HG03442 (cell line): ENCODE data around the gene ZNF524.
"Not testable (repeated sequence)": the region's sequence is repeated elsewhere in the genome, so short reads cannot be mapped to it uniquely, and the experiment has no call there.

ENCODE experiments used
- ATAC-seq: cut with Tn5 transposase; IDR thresholded peaks from one replicate; pipeline ENCODE4 v1.9.1; 2021; ENCODE audit warnings: mild to moderate bottlenecking, moderate library complexity; ENCODE audit not compliant: unreplicated experiment

ZNF524 gene

GRCh38 chr19:55581145-55581822, 18.8 kb upstream of the ZNF524 start:
- no peak for ATAC-seq

DNA sequence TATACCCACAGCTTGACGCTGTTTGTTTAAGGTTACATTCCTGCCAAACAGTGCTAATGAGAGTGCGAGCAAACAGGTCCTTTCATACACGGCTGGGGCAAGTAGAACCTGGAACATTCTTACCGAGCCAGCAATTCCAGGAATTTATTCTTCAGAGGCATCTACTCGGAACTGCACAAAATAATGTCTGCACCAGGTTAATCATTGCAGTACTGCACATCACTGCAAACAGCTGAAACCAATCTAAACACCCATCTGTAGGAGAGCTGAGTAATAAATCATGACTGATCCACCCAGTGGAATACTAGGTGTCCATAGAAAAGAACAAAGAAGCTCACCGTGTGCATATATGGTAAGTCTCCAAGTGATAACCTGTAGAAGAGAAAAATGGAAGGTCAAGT, 18.3 kb upstream of the ZNF524 start:
- no peak for ATAC-seq

GRCh38 chr19:55582284-55582683, 17.8 kb upstream of the ZNF524 start:
- ATAC-seq: not testable (repeated sequence)

- not testable (repeated sequence) for ATAC-seq
Measured at GRCh38 chr19:55583897-55584296, 16.2 kb upstream of the ZNF524 start.

- ATAC-seq: no peak
Measured at GRCh38 chr19:55584871-55585270, 15.2 kb upstream of the ZNF524 start.

DNA sequence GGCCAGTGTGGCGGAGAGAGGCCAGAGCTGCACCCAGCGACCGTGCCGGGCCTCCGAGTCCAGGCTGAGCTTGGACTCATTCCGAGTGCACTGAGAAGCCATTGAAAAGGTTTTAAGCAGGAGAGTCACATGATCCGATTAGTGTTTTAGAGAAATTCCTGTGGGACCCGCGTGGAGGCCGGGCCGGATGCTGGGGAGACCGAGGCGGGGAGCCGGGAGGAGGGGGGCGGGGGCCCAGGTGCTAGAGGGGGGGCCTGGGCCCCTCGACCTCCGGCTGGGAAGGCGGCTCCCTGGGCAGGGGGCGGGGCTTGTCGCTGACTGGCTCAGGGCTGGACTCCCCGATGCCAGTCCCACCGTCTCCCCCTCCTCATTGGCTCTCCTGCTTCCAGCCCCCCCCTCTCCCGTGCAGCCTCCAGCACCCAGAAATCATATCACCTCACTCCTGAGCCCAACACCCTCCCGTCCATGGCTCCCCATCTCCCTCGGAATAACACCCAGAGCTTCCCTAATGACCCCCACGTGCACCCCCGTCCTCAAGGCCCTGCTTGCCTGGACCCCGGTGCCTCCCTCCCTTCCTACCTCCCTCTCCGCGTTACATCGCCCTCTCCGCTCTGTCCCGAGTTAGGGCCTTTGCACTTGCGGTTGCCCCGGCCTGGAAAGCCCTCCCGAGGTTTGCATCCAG, 14.3 kb upstream of the ZNF524 start:
- no peak for ATAC-seq

- ATAC-seq: peak; percentile 92
Measured at GRCh38 chr19:55586976-55587668, 13.0 kb upstream of the ZNF524 start.

DNA sequence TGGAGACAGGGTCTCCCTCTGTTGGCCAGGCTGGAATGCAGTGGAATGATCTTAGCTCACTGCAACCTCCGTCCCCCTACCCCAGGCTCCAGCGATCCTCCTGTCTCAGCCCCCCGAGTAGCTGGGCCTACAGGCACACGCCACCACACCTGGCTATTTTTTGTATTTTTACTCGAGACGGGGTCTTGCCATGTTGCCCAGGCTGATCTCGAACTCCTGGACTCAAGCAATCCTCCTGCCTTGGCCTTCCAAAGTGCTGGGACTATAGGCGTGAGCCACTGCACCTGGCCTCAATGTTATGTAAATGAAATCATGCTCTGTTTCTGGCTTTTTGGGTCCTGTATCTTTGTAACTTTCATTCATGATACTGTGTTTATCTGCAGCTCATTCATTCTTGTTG, 11.3 kb upstream of the ZNF524 start:
- no peak for ATAC-seq

DNA sequence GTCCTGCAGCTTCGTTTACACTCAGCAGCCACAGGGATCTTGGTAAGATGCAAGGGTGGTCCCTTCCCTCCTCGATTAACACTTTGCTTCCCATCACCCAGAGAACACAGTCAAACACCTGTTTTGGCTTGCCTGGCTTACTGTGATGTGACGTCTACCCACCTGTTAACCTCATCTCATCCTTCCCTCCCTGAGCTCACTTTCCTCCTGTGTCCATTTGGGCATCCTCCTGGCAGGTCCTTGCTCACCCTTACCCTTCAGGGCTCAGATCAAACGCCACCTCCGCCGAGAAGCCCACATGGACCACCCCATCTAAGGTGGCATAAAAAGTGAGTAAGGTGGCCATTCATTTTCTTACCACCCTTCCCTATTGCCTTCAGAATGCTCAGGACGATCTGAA, 10.0 kb upstream of the ZNF524 start:
- ATAC-seq: no peak

DNA sequence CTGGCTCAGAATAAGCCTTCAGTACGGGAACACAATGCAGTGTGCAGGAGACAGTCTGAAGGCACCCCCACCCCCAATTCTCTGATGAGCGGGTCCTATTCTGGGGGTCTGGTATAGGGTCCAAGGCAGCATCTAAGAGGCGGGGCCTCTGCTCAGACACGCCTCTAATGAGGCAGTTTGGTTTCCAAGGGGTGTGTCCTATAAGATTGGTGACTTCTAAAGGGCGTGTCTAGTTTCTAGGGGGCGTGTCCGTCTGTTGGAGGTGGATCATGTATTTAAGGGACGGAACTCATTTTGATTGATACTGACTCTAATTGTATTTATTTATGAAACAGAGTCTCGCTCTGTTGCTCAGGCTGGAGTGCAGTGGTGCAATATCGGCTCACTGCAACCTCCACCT, 9.5 kb upstream of the ZNF524 start:
- ATAC-seq: no peak

DNA sequence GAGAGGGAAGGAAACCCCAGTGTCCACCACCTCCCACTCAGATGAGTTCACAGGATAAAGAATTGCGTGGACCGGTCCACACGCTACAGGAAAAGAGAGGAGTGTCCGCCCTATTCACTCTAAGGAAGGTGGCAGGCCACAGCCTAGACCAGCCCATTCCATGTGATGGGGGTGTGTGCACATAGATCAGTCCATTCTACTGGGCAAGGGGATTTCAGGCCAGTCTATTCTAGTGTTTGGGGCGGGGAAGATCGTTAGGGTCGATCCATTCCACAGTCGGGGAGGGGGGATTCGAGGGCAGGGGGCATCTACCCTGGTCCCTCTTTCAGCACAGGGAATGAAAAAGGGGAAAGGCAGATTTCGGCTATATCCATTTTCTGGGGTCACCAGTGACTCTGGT, 8.5 kb upstream of the ZNF524 start:
- no peak for ATAC-seq

GRCh38 chr19:55592391-55593090, 7.5 kb upstream of the ZNF524 start:
- ATAC-seq: no peak

GRCh38 chr19:55593096-55593772, 6.9 kb upstream of the ZNF524 start:
- ATAC-seq: no peak

DNA sequence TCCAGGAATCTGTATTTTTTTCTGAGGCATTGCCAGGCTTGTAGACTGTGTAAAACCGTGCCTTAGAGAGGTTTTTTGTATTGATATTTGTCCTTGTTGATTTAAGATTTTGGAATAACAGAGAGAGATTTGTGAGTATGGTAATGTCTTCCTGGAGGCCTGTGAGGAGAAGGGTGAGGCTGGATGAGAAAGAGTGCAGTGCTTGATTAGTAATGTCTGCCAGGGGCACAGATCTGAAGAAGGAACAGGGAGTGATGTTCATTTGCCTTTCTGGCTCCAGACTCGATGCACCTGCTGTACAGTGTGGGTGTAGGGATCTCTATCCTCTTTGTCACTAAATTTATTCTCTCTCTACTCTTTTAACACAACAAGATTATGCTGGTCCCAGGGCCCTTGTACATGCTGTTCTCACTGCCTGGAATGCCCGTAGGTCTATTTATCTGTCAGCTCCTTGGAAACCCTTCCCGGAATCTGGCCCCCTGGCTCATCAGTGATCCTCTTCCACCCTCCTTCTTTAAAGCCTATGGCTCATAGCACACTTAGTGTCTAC, 5.0 kb upstream of the ZNF524 start:
- no peak for ATAC-seq

GRCh38 chr19:55596304-55596703, 3.8 kb upstream of the ZNF524 start:
- no peak for ATAC-seq

DNA sequence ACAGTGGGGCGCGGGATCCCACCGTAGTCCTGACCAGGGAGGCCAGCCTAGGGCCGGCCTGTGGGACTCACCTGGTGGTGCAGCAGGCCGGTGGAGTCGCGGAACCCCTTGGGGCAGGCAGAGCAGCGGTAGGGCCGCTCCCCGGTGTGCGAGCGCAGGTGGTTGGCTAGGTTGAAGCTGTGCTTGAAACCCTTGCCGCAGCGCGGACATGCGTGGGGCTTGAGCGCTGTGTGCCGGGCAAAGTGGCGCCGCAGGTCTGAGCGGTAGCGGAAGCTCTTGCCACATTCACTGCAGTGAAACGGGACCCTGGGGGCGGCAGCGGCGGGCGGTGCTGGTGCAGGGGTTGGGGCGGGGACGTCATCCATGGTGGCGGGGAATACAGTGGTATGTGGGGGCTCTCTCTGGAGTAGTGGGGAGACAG, 2.6 kb upstream of the ZNF524 start:
- ATAC-seq: no peak

- no peak for ATAC-seq
Measured at GRCh38 chr19:55598034-55598433, 2.1 kb upstream of the ZNF524 start.

GRCh38 chr19:55598719-55599467, 1.2 kb upstream of the ZNF524 start:
- ATAC-seq: peak; percentile 51

GRCh38 chr19:55599468-55599841, 633 bp upstream of the ZNF524 start, which contains the start of gene FIZ1:
Gene FIZ1, minus strand, starts transcription at chr19:55599517. Its CDS starts 1,652 bp downstream, at chr19:55597865.
- peak; percentile 44 for ATAC-seq

DNA sequence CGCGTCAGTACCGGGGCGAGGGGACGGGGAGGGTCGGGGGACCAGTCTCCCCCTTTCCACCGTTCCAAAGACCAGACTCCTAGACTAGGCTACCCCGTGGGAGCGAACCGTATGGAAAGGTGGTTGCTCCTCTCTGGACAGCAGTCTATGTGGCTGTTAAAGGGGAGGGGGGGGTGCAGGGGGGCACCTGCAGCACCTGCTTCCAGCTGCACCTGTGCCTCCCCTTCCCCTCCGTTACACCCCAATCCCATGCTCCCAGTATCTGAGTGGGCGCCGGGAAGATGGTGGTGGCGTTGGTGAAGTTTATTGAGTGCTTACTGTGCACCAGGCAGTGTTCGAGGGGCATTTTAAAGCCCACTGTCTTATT, 557 bp downstream of the ZNF524 start:
- no peak for ATAC-seq
